SK-N-MC (cell line): Measurements from ENCODE around the gene ACER1.

ENCODE experiments used
- EZH2 ChIP-seq: fragments of 200-600 bp; sonication (generic); IDR thresholded peaks from one replicate; pipeline ENCODE4 v1.6.1; 2017; ENCODE audit warnings: antibody characterized with exemption
- POLR2AphosphoS5 ChIP-seq: IDR thresholded peaks from 2 replicates; pipeline ENCODE4 v1.6.1; 2012; ENCODE audit warnings: mild to moderate bottlenecking, low read depth, low read length, borderline replicate concordance

DNA sequence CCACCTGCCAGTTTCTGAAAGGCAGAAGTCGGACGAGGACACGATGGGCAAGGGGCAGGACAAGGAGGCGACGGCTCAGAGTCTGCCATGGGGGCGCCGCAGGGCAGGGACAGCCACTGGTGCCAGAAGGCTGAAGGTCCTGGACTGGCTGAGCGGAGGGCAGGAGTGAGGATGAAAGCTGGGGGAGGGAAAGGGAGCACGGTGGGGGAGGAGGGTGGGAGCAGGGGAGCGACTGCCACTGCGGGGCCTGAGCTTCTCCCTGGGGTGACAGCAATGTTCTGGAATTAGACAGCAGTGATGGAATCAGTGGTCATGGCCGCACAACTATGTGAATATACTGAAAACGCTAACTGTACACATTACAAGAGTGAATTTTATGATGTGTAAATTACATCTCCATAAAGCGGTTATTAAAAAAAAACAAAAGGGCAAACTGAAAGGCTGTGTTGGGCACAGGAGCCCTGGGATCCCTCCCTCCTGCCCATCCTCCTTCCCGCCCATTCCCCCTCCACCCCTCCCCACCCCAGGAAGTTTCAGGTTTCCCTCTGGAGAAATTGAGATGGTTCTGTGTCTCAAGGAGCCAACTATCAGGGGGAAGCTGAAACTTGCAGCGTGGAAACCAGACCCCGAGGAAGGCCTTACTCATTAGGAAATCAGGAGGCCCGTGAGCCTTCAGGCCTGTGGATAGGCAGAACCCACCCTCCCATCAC, 69.5 kb downstream of the ACER1 start:
- TF ChIP-seq POLR2AphosphoS5: no peak
- TF ChIP-seq EZH2: no peak
